Neural crest cell (in vitro differentiated cells): ENCODE data around the gene FRZB. TPM values are rescaled to one million over a fixed set of nuclear protein-coding genes. Genes with fewer than 3 reads are reported as not detected.
A peak's percentile ranks its signal among the peaks of the same experiment; 100 is the strongest.

ENCODE experiments used
- DNase-seq: peaks from one replicate; pipeline ENCODE4 v3.0.0; 2021; ENCODE audit warnings: low read depth, mixed read lengths, low spot score
- H3K27ac Mint-ChIP-seq: one replicate; pipeline ENCODE4 v1.8.0; 2021; ENCODE audit warnings: mild to moderate bottlenecking, mixed read lengths; ENCODE audit not compliant: unreplicated experiment
- H3K27me3 Mint-ChIP-seq: 2 replicates; pipeline ENCODE4 v1.8.0; 2021; ENCODE audit warnings: low read depth, mild to moderate bottlenecking, mixed read lengths
- H3K36me3 Mint-ChIP-seq: 2 replicates; pipeline ENCODE4 v1.8.0; 2021; ENCODE audit warnings: low read depth, mild to moderate bottlenecking, mixed read lengths
- H3K4me1 Mint-ChIP-seq: 2 replicates; pipeline ENCODE4 v1.8.0; 2021; ENCODE audit warnings: mixed read lengths
- H3K4me3 Mint-ChIP-seq: one replicate; pipeline ENCODE4 v1.8.0; 2021; ENCODE audit warnings: mild to moderate bottlenecking, mixed read lengths
- H3K9me3 Mint-ChIP-seq: 2 replicates; pipeline ENCODE4 v1.8.0; 2021; ENCODE audit warnings: mixed read lengths
- CTCF ChIP-seq: fragments of 200-600 bp; sonication (generic); conservative IDR thresholded peaks from 2 replicates; pipeline ENCODE4 v1.5.0; 2021; ENCODE audit warnings: antibody characterized with exemption, mild to moderate bottlenecking
- total RNA-seq: library from RNA; stranded (reverse); gene quantifications from 2 replicates; pipeline ENCODE4 v1.2.1, GENCODE V29; 2021

Gene FRZB
- total RNA-seq, 1 donor from 2014 or later, result 33.4 TPM

DNA sequence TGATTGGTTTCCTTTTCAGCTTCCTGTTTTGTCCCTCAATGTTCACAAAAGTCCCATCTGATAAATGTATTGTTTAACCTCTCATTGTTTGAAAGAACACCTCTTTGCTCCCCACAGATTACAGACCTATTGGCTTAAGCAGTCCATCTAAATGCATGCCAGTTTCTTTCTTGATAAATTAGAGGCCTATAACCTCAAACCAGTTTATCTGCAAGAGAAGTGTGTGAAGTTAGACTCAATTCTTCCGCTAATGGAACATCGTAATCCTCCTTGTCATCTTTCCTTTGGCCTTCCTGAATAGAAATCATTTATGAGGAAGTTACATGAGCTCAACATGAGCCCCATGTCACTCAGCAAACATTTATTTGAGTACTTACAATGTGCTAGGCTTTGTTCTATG, 74.0 kb downstream of the FRZB start:
- Mint-ChIP-seq H3K4me1 (peaks cover 3% of the 10 kb centered on the region), H3K27ac (no peak overlapping the region), H3K4me3 (no peak overlapping the region), H3K9me3 (no peaks in the 10 kb centered on the region), H3K36me3 (no peaks in the 10 kb centered on the region), H3K27me3 (no peaks in the 10 kb centered on the region)
- no peak for TF ChIP-seq CTCF
- DNase-seq, result no peak

GRCh38 chr2:182784777-182785176, 81.7 kb downstream of the FRZB start:
- peaks cover 21% of the 10 kb centered on the region for H3K36me3 Mint-ChIP-seq
- H3K4me1 Mint-ChIP-seq, result peaks cover 6% of the 10 kb centered on the region
- no peak overlapping the region for H3K4me3 Mint-ChIP-seq
- peak; percentile 80 for TF ChIP-seq CTCF
- no peaks in the 10 kb centered on the region for H3K27me3 Mint-ChIP-seq
- H3K9me3 Mint-ChIP-seq, result peaks cover 3% of the 10 kb centered on the region
- H3K27ac Mint-ChIP-seq, result no peak overlapping the region
- DNase-seq, result no peak

DNA sequence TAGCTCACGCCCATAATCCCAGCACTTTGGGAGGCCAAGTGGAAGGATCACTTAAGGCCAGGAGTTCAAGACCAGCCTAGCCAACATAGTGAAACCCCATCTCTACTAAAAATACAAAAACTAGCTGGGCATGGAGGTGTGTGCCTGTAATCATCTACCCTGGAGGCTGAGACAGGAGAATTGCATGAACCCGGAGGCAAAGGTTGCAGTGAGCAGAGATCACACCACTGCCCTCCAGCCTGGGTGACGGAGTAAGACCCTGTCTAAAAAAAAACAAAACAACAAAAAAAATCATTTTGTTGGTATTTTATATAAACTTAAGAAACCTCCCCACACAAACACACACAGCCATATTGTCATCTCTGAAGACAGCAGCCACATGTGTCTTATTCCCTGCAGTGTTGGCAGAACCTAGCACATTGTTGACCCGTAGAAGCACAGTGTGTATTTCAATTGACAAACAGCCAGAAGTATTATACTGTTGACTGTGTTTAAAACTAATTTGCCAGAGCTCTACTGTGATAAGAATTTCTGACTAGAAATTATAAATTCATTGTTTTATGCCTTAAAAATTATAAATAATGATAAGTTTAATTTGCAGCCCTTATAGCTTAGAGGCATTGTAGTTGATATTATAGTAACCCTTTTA, 82.3 kb downstream of the FRZB start:
- Mint-ChIP-seq H3K4me3 (no peak overlapping the region), H3K27ac (no peak overlapping the region), H3K4me1 (peaks cover 6% of the 10 kb centered on the region), H3K36me3 (peaks cover 22% of the 10 kb centered on the region), H3K27me3 (no peaks in the 10 kb centered on the region), H3K9me3 (peaks cover 3% of the 10 kb centered on the region)
- no peak for DNase-seq
- TF ChIP-seq CTCF, result no peak

Other genes with a start within 250 kb of the FRZB start
- gene DNAJC10, start 150.4 kb downstream of the FRZB start, total RNA-seq, result 103 and 114 TPM in 2 replicates
- gene NCKAP1, start 171.8 kb upstream of the FRZB start, total RNA-seq, result 106 and 107 TPM in 2 replicates
- 3.5 and 4.7 TPM in 2 replicates for gene DUSP19, start 212.1 kb upstream of the FRZB start, total RNA-seq